KG1 (cell line): ENCODE data around the gene IQCF5.
"Not testable (repeated sequence)": the region's sequence is repeated elsewhere in the genome, so short reads cannot be mapped to it uniquely, and the experiment has no call there.

Experiments
- DNase-seq: peaks from one replicate; lab custom pipeline; 2025; lab: John Stamatoyannopoulos, UW

IQCF5 gene

GRCh38 chr3:51868896-51869295 lies 6.5 kb downstream of the IQCF5 start:
- not testable (repeated sequence) for DNase-seq

- no peak for DNase-seq
Measured at GRCh38 chr3:51862886-51863285, 12.5 kb downstream of the IQCF5 start.

- no peak for DNase-seq
Measured at GRCh38 chr3:51860703-51861665, 14.4 kb downstream of the IQCF5 start, which contains the start of gene IQCF2. IQCF2 (plus strand) TSS chr3:51861615; CDS start chr3:51861667, 52 bp downstream.

- not testable (repeated sequence) for DNase-seq
Measured at GRCh38 chr3:51855411-51855810, 20.0 kb downstream of the IQCF5 start.

- no peak for DNase-seq
Measured at GRCh38 chr3:51845129-51845528, 30.3 kb downstream of the IQCF5 start.

- DNase-seq: no peak
Measured at GRCh38 chr3:51836606-51837005, 38.8 kb downstream of the IQCF5 start.

- DNase-seq: no peak
Measured at GRCh38 chr3:51830836-51831385, 44.5 kb downstream of the IQCF5 start.

GRCh38 chr3:51830345-51830744 lies 45.1 kb downstream of the IQCF5 start:
- no peak for DNase-seq

- DNase-seq: no peak
Measured at GRCh38 chr3:51828297-51828696, 47.1 kb downstream of the IQCF5 start.
